Right cardiac atrium (tissue), 5 donors: ENCODE results near the gene RESF1. TPM values are rescaled to one million over a fixed set of nuclear protein-coding genes. Genes with fewer than 3 reads are reported as not detected.

Source experiments
- ATAC-seq, 2 donors: fragments of 200-7000 bp; cut with Tn5 transposase; one replicate each; pipeline versions ENCODE4 v1.8.0 to v1.9.1; 2020; ENCODE audit warnings: moderate library complexity in 2 of 2, mild to moderate bottlenecking in 1 of 2
- DNase-seq, 3 donors: peaks; one replicate each; pipeline ENCODE4 v3.0.0-alpha.2; 2020
- H3K27ac ChIP-seq: one replicate; pipeline ENCODE4 v1.5.1; 2013; ENCODE audit warnings: mild to moderate bottlenecking, low read length, control low read depth, moderate library complexity
- H3K27me3 ChIP-seq: one replicate; pipeline ENCODE4 v1.6.1; 2013; ENCODE audit not compliant: control insufficient read depth, insufficient read depth
- H3K4me1 ChIP-seq: one replicate; pipeline ENCODE4 v1.6.1; 2013; ENCODE audit warnings: low read length; ENCODE audit not compliant: control insufficient read depth, insufficient read depth
- H3K4me3 ChIP-seq: one replicate; pipeline ENCODE4 v1.5.1; 2013; ENCODE audit warnings: low read length, control low read depth
- H3K9me3 ChIP-seq: one replicate; pipeline ENCODE4 v1.6.1; 2013; ENCODE audit warnings: low read length; ENCODE audit not compliant: control insufficient read depth
- WGBS: extraction: QIAGEN DNeasy Blood & Tissue Kit; methylation state at CpG from one replicate; pipeline ENCODE4 v1.1.7; 2013; 5-methylcytosine and 5-hydroxymethylcytosine counted together
- intact Hi-C, 4 donors: fragments of 100-400 bp; cut with DNase I; formaldehyde crosslinking; loops; one replicate each; pipeline versions ENCODE4 v1.11.0 to v1.14.0; 2022 to 2023
- long read RNA-seq, 4 donors: library from polyadenylated mRNA; unstranded; transcript quantifications; one replicate each; pipeline ENCODE4 v2.0.0, GENCODE V29; 2020 to 2021
- polyA plus RNA-seq: library from polyadenylated mRNA; stranded (reverse); fragments of 200-250 nt; gene quantifications from one replicate; pipeline ENCODE4 v1.2.3, GENCODE V29; 2013
- total RNA-seq, 4 donors: library from RNA; stranded (reverse); fragmentation: NEBNext Ultra II Directional; extraction: Animal tissue kit (Norgen Biotek cat#: 25700); gene quantifications; one replicate each; pipeline ENCODE4 v1.2.1, GENCODE V29; 2021
- donor health status: healthy with polysubstance abuse.
- donor health status: DM: no; HTN: yes; CAD: no.
- donor health status: DM: no; HTN: no; CAD: no.
- donor health status: DM: no; HTN: yes; CAD: no; lungs with severe emphysema.
- donor health status: DM: yes; HTN: yes; CAD: no.

RESF1 gene
- total RNA-seq, result 10 to 100 TPM; 16.8 to 22.4 (median 19.4) TPM
- polyA plus RNA-seq, result 19.4 TPM
- long read RNA-seq, donor 1, partial matches to known transcripts, result 4 of 7 reads
- long read RNA-seq, donor 1, other reads (novel, unspliced or antisense), result 3 of 7 reads
- long read RNA-seq, donor 2, full-length matches to known transcripts, result 1 of 4 reads
- long read RNA-seq, donor 2, partial matches to known transcripts, result 0 of 4 reads
- long read RNA-seq, donor 2, other reads (novel, unspliced or antisense), result 3 of 4 reads
- long read RNA-seq, donor 3, partial matches to known transcripts, result 23 of 28 reads
- long read RNA-seq, donor 3, other reads (novel, unspliced or antisense), result 2 of 28 reads
- long read RNA-seq, donor 4, full-length matches to known transcripts, result 3 of 4 reads
- long read RNA-seq, donor 4, partial matches to known transcripts, result 0 of 4 reads
- long read RNA-seq, donor 4, other reads (novel, unspliced or antisense), result 1 of 4 reads

GRCh38 chr12:31959161-31959700, at the start of gene RESF1:
Gene RESF1 (plus strand): TSS chr12:31959415. CDS start chr12:31980956, 21,541 bp downstream.
- Histone ChIP-seq H3K4me3 (peak within 1 kb of the TSS; percentile 95), H3K4me1 (peaks cover 4% of the 10 kb centered on the region), H3K27me3 (no peaks in the 10 kb centered on the region), H3K27ac (peak within 1 kb of the TSS; percentile 95), H3K9me3 (no peaks in the 10 kb centered on the region)
- peak; percentile 90 to 96 (median 95) for DNase-seq
- intact Hi-C loops, result no loop called here
- ATAC-seq, result peak; percentile 99 to 100
- WGBS, result under 1% methylated on average over 67 of the region's 67 CpGs

- intact Hi-C loops, result no loop called here
- Histone ChIP-seq H3K4me3 (no peak overlapping the region), H3K27me3 (no peaks in the 10 kb centered on the region), H3K27ac (no peak overlapping the region), H3K4me1 (no peaks in the 10 kb centered on the region), H3K9me3 (peaks cover 2% of the 10 kb centered on the region)
- no peak for DNase-seq
- no peak for ATAC-seq
- 54% methylated on average over 1 of the region's 1 CpG for WGBS
Measured at GRCh38 chr12:31914927-31915326, 44.3 kb upstream of the RESF1 start.

GRCh38 chr12:31915446-31915845, 43.8 kb upstream of the RESF1 start:
- intact Hi-C loops, result no loop called here
- no peak overlapping the region for H3K27ac ChIP-seq

GRCh38 chr12:31922341-31923062, 36.7 kb upstream of the RESF1 start:
- ATAC-seq, result no peak
- Histone ChIP-seq H3K27me3 (no peaks in the 10 kb centered on the region), H3K9me3 (peaks cover 7% of the 10 kb centered on the region), H3K4me1 (no peaks in the 10 kb centered on the region), H3K27ac (no peak overlapping the region), H3K4me3 (no peak overlapping the region)
- intact Hi-C loops, result no loop called here
- 88% methylated on average over 1 of the region's 1 CpG for WGBS
- no peak for DNase-seq

More at GRCh38 chr12:31915446-31915845, 43.8 kb upstream of the RESF1 start:
- ATAC-seq (no peak), DNase-seq (no peak)
- Histone ChIP-seq H3K4me1 (no peaks in the 10 kb centered on the region), H3K9me3 (peaks cover 2% of the 10 kb centered on the region), H3K4me3 (no peak overlapping the region), H3K27me3 (no peaks in the 10 kb centered on the region)
- WGBS, result 89% methylated on average over 3 of the region's 3 CpGs

GRCh38 chr12:31923063-31923412, 36.2 kb upstream of the RESF1 start:
- ATAC-seq (no peak), DNase-seq (no peak)
- Histone ChIP-seq H3K4me1 (no peaks in the 10 kb centered on the region), H3K4me3 (no peak overlapping the region), H3K27ac (no peak overlapping the region), H3K27me3 (no peaks in the 10 kb centered on the region), H3K9me3 (peaks cover 7% of the 10 kb centered on the region)
- WGBS, result 89% methylated on average over 2 of the region's 2 CpGs
- intact Hi-C loops, result no loop called here

GRCh38 chr12:31928246-31929026, 30.8 kb upstream of the RESF1 start:
- Histone ChIP-seq H3K4me1 (no peaks in the 10 kb centered on the region), H3K9me3 (no peaks in the 10 kb centered on the region), H3K4me3 (no peak overlapping the region), H3K27ac (no peak overlapping the region), H3K27me3 (no peaks in the 10 kb centered on the region)
- ATAC-seq (no peak), DNase-seq (no peak)
- intact Hi-C loops, result no loop called here
- 83% methylated on average over 8 of the region's 8 CpGs for WGBS

- Histone ChIP-seq H3K9me3 (no peaks in the 10 kb centered on the region), H3K4me1 (no peaks in the 10 kb centered on the region), H3K4me3 (no peak overlapping the region), H3K27ac (no peak overlapping the region), H3K27me3 (no peaks in the 10 kb centered on the region)
- DNase-seq, result no peak
- no peak for ATAC-seq
- intact Hi-C loops, result no loop called here
- WGBS, result 88% methylated on average over 5 of the region's 5 CpGs
Measured at GRCh38 chr12:31929027-31929526, 30.1 kb upstream of the RESF1 start.

- H3K27me3 ChIP-seq, result no peaks in the 10 kb centered on the region
- ATAC-seq (no peak), DNase-seq (no peak)
- no peaks in the 10 kb centered on the region for H3K4me1 ChIP-seq
- 75% methylated on average over 7 of the region's 7 CpGs for WGBS
- H3K27ac ChIP-seq, result no peak overlapping the region
- H3K4me3 ChIP-seq, result no peak overlapping the region
- intact Hi-C loops, result no loop called here
- no peaks in the 10 kb centered on the region for H3K9me3 ChIP-seq
Measured at GRCh38 chr12:31931796-31932715, 27.2 kb upstream of the RESF1 start.

- no peaks in the 10 kb centered on the region for H3K4me1 ChIP-seq
- intact Hi-C loops, result no loop called here
- ATAC-seq (no peak), DNase-seq (no peak)
- no peak overlapping the region for H3K4me3 ChIP-seq
- no peak overlapping the region for H3K27ac ChIP-seq
- WGBS, result 93% methylated on average over 4 of the region's 4 CpGs
- H3K9me3 ChIP-seq, result no peaks in the 10 kb centered on the region
- H3K27me3 ChIP-seq, result no peaks in the 10 kb centered on the region
Measured at GRCh38 chr12:31944299-31944698, 14.9 kb upstream of the RESF1 start.

GRCh38 chr12:31947971-31948370, 11.2 kb upstream of the RESF1 start:
- intact Hi-C loops, result no loop called here
- Histone ChIP-seq H3K27me3 (no peaks in the 10 kb centered on the region), H3K4me1 (no peaks in the 10 kb centered on the region), H3K9me3 (no peaks in the 10 kb centered on the region), H3K4me3 (no peak overlapping the region), H3K27ac (no peak overlapping the region)
- 88% methylated on average over 6 of the region's 6 CpGs for WGBS
- no peak for ATAC-seq
- DNase-seq, result no peak
